ENCODE measurements around the gene FAM181A.

DNA sequence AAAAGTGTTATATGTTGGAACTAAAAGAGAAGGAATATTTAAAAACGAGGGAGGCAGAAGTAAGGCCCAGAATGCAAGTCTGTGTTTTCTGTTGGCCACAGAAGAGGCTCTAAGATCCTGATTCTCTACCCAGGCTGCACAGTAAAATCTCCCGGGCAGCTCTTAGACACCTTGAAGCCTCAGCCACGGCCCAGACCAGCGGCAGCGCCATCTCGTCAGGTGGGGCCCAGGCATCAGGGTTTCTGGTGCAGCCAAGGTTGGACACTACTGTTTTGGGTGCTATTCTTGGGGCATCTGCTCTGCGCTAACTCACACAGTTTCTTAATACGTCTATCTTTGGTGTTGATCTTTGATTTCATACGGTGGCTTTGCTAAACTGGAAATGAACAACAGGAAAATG is 16.8 kb downstream of the FAM181A start:
- TF ChIP-seq POLR2A (IDR thresholded peaks at IDR 0.05; ENCODE audit: low read depth, low read length) (no peak), CEBPB (IDR thresholded peaks at IDR 0.05; ENCODE audit: low read depth, low read length) (no peak), RAD21 (IDR thresholded peaks at IDR 0.05; ENCODE audit: low read length) (no peak), FOS (IDR thresholded peaks at IDR 0.05; ENCODE audit: low read depth, low read length) (no peak), RFX5 (IDR thresholded peaks at IDR 0.05; ENCODE audit: low read depth, low read length) (no peak), SMC3 (IDR thresholded peaks at IDR 0.05; ENCODE audit: low read depth, low read length) (no peak)
- TF ChIP-seq, protein P1, sequence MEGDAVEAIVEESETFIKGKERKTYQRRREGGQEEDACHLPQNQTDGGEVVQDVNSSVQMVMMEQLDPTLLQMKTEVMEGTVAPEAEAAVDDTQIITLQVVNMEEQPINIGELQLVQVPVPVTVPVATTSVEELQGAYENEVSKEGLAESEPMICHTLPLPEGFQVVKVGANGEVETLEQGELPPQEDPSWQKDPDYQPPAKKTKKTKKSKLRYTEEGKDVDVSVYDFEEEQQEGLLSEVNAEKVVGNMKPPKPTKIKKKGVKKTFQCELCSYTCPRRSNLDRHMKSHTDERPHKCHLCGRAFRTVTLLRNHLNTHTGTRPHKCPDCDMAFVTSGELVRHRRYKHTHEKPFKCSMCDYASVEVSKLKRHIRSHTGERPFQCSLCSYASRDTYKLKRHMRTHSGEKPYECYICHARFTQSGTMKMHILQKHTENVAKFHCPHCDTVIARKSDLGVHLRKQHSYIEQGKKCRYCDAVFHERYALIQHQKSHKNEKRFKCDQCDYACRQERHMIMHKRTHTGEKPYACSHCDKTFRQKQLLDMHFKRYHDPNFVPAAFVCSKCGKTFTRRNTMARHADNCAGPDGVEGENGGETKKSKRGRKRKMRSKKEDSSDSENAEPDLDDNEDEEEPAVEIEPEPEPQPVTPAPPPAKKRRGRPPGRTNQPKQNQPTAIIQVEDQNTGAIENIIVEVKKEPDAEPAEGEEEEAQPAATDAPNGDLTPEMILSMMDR (conservative IDR thresholded peaks at IDR 0.05; ENCODE audit: low read depth, low read length), result no peak
- TF ChIP-seq, protein P2, sequence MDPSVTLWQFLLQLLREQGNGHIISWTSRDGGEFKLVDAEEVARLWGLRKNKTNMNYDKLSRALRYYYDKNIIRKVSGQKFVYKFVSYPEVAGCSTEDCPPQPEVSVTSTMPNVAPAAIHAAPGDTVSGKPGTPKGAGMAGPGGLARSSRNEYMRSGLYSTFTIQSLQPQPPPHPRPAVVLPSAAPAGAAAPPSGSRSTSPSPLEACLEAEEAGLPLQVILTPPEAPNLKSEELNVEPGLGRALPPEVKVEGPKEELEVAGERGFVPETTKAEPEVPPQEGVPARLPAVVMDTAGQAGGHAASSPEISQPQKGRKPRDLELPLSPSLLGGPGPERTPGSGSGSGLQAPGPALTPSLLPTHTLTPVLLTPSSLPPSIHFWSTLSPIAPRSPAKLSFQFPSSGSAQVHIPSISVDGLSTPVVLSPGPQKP (IDR thresholded peaks at IDR 0.05; ENCODE audit: borderline replicate concordance, low read depth, low read length), result no peak
- TF ChIP-seq, protein P3, sequence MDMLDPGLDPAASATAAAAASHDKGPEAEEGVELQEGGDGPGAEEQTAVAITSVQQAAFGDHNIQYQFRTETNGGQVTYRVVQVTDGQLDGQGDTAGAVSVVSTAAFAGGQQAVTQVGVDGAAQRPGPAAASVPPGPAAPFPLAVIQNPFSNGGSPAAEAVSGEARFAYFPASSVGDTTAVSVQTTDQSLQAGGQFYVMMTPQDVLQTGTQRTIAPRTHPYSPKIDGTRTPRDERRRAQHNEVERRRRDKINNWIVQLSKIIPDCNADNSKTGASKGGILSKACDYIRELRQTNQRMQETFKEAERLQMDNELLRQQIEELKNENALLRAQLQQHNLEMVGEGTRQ (IDR thresholded peaks at IDR 0.05; ENCODE audit: low read depth, low read length), result no peak
